HG03139 (cell line): Measurements from ENCODE around the gene RALGPS2.

ENCODE experiments used
- ATAC-seq: cut with Tn5 transposase; IDR thresholded peaks from one replicate; pipeline ENCODE4 v1.9.1; 2021; ENCODE audit not compliant: unreplicated experiment

Gene RALGPS2

DNA sequence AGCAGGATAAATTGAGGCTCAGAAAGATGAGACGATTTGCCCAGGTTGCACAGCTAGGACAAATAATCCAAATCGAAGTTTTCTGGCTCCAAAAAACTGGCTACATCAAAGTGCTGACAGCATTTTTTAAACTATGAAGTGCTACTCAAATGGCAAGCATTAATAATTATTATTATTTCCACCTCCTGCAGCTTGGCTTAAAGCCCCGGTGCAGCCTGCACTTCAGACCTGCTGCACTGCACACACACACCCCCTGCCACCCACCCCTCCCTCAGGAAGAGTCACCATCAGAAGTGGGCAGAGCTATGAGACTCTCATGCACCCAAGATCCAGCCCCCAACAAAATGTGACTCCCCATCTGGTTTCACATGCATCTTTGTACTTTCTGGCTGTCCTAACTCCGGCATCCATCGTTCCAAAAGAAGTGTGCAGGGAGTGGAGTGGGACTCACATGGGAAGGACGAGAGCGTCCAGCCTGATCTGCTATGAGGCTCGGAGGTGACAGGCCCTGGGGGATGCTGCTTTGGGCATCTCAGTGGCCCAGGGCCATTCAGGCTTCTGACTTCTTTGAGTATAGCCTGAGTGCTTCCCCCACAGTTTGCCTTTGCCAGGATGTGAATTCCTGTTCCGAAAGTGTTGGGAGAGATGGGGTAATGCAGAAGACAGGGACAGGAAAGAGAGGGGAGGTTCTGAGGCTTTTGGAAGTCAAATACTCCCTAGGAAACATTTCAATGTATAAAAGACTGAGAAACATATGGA lies 235.6 kb downstream of the RALGPS2 start:
- no peak for ATAC-seq

DNA sequence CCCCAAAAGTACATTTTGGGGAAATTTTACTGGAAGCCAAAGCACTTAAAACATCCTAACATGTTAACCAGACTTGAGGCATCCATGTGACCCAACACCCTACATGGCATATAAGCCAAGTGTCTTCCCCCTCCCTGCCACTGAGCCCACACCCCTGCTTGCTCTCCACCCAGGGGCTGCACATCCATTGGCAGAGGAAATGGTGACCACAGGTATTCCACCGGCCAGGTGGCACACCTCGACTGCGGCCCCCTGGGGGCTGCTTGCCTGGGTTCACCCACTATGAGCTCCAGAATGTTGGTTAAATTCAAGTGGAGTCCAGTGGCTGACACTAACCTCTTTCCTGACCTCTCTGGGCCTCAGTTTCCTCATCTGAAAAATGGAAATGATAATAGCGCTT lies 236.3 kb downstream of the RALGPS2 start:
- ATAC-seq: no peak

DNA sequence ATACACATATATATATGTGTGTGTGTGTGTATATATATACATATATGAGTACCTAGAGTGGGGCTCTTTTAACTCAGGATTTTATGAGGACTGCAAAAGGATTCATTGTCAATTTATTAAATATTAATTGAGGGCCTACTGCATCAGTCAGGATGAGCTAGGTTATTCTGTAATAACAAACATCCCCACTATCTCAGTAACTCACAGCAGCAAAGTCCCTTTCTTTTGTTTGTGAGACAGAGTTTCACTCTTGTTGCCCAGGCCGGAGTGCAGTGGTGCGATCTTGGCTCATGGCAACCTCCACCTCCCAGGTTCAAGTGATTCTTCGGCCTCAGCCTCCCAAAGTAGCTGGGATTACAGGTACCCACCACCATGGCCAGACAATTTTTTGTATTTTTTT lies 236.8 kb downstream of the RALGPS2 start:
- ATAC-seq: no peak

DNA sequence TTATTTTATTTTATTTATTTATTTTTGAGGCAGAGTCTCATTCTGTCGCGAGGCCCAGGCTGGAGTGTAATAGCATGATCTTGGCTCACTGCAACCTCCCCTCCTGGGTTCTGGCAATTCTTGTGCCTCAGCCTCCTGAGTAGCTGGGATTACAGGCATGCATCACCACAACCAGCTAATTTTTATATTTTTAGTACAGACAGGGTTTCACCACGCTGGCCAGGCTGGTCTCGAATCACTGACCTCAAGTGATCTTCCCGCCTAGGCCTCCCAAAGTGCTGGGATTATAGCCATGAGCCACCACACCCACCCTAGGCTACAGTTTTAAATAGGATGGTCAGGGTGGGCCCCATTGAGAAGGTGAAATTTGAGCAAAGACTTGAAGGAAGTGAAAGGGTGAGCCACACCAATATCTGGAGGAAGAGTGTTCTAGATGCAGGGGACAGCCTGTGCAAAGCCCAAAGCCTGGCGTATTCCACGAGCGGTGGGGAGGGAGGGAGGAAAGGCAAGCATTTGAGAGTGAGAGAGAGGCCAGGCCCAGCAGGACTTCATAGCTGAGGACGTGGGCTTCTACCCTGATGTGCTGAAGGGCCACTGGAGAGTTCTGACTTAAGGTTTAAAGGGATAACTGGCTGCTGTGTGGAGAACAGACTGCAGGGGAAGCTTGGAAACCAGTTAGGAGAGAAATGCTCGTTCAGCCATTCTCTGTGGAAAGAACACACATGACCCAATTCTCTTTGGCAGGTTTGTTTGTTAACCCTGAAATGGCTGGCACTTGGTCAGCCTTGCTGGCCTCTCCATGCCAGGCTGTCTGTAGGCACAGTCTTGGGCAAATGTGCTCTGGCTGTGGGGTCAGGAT lies 238.0 kb downstream of the RALGPS2 start:
- ATAC-seq: no peak

DNA sequence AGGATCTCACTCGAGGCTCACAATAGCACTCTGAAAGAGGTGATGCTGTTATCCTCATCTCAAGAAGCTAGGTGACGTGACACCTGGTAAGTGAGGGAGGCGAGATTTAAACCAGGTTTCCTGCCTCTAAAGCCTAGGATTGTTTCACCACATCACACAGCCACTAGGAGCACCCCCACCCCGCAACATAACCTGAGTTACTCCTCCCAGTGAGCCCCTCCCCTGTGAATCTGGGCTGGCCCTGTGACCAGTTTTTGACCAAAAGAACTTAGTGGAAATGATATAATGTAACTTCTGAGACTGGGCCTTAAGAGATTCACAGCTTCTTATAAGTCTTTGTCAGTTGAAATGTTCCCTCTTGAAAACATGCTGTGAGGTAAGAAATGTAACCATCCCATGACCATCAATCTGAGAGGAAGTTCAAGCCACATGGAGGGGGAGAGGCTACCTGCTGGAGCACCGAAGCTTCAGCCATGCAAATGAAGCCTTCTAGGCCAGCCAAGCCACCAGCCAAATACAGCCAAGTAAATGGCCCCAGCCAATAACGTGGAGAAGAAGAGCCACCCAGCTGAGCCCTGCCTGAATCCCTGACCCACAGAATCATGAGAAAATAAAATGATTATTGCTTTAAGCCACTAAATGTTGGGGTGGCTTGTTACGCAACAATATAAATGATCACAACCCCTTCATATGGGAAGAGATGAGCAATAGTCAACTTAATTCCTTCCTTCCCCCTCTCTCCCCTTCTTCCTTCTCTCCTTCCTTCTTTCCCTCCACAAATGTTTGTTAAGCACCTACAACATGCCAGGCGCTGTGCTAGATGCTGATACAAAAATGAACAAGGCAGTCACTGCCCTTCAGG lies 239.7 kb downstream of the RALGPS2 start:
- no peak for ATAC-seq

DNA sequence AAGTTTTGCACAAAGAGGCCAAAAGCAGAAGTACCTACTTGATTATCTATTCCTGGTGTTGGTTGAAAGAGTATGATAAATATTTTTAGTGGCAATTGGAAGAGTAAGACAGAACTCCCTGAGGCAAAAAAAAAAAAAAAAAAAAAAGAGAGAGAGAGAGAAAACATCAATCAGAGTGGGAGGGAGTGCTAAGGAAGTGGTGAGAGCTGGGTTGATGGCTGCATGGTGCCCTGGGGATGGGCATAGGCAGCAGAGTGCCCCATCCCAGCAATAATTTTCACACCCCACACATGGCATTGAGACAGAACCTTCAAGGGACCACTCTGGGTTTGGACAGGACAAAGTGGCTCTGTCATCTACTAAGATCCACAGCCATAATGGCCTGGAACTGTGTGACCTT lies 241.3 kb downstream of the RALGPS2 start:
- no peak for ATAC-seq

DNA sequence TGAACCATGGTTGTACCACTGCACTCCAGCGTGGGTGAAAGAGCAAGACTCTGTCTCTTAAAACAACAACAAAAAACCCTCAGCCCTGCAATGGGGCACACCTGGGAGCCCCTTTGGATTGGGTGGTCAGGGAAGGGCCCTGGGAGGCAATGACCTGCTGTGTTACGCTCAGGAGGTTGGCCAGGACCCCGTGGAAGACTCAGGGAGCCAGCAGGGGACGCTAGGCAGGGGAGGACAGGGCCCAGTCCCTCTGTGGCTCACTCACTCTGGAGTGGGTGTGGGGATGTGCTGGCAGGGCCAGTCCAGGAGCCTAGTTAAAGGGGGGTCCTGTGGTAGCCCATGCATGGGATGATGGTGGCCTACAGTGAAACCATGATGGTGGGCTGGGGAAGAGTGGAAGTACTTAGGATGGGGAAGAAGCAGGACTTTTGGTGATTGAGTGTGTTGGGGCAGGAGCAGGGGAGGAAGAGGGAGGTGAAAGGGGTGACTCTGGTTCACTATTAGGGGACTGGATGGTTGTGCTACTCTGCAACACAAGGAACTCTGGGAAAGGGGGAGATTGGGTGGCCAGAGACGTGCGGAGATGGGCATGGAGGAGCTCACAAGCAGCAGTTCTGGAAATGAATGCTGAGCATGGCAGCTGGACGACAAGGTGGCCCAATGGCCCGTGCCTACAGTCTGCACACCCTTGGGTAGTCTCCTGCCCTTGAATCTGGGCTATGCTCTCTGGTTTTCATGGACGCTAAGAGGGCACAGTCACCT lies 244.4 kb downstream of the RALGPS2 start:
- ATAC-seq: no peak

DNA sequence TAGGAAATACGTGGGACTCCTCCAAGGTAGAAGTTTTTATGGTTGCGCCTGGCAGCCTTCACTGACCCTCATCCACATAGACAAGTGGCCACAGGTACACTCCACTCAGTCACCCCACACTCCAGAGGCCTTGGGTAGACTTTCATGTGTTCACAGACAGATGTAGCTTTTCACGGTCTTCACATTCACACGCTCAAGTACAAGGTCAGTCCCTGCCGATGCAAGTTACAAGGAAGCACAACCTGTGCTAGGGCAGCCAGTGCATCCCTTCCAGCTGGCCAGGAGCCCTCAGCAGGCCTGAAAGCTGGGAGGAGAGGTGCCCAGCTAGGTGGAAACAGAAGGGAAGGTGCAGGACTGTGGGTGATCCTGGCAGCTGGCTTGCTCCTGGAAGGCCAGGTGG lies 245.1 kb downstream of the RALGPS2 start:
- no peak for ATAC-seq
